GM23338 (cell line): ENCODE measurements around the gene BACE2.

Experiments used
- CREB1 ChIP-seq: fragments of 250-450 bp; sonication (Bioruptor Pico); IDR thresholded peaks from 2 replicates; pipeline ENCODE4 v1.5.0; 2020; ENCODE audit warnings: low read depth, mild to moderate bottlenecking, moderate library complexity
- EZH2 ChIP-seq: fragments of 200-600 bp; sonication (generic); IDR thresholded peaks from one replicate; pipeline ENCODE4 v1.8.0; 2017; ENCODE audit warnings: antibody characterized with exemption, mild to moderate bottlenecking, low read depth; ENCODE audit not compliant: unreplicated experiment
- JUNB ChIP-seq: IDR thresholded peaks from one replicate; pipeline ENCODE4 v1.6.1; 2016; ENCODE audit warnings: antibody characterized with exemption; ENCODE audit not compliant: unreplicated experiment
- POLR2AphosphoS5 ChIP-seq: IDR thresholded peaks from 2 replicates; pipeline ENCODE4 v1.6.1; 2016; ENCODE audit warnings: antibody characterized with exemption, low read depth
- TF ChIP-seq, protein P1 (sequence below), 2 experiments: fragments of 200-600 bp in 1 of 2; sonication (generic) in 1 of 2; conservative IDR thresholded peaks; 2 replicates each; pipeline versions ENCODE4 v1.5.1 to v1.6.1; 2016 to 2017; ENCODE audit warnings: antibody characterized with exemption in 2 of 2, low read depth in 2 of 2, mild to moderate bottlenecking in 2 of 2, moderate library complexity in 1 of 2
- TF ChIP-seq, protein P2 (sequence below): IDR thresholded peaks from one replicate; pipeline ENCODE4 v1.6.1; 2018; ENCODE audit warnings: antibody characterized with exemption; ENCODE audit not compliant: unreplicated experiment

DNA sequence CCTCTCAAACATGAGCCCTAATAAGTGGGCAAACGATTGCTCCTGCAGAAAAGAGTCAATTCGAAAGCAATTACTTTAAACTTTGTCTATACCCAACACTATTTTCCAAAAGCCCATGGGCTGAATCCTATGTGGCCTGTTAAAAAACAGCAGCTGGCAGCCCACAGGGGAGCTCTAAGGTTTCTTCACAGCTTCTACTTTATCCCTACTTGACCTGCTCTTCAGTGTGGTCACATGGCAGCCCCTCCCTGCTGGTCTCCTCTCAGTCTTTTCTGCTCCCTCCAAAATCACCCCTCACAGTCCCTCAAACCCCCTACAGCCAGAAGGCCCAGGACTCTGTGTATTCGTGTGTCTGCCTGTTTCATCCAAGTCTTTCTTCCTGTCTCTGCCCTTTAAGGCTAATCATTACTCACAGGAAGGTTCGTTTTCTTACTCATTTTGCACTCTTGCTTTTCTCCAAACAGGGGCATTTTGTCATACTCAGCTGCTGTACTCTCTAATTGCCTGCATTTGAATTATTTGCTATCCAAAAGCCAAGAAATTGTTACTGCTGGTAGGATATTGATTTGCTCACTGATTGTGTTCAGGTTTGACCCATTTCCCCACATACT lies 86.2 kb downstream of the BACE2 start:
- TF ChIP-seq EZH2 (no peak), CREB1 (no peak), JUNB (no peak), POLR2AphosphoS5 (no peak)
- TF ChIP-seq, protein P1, sequence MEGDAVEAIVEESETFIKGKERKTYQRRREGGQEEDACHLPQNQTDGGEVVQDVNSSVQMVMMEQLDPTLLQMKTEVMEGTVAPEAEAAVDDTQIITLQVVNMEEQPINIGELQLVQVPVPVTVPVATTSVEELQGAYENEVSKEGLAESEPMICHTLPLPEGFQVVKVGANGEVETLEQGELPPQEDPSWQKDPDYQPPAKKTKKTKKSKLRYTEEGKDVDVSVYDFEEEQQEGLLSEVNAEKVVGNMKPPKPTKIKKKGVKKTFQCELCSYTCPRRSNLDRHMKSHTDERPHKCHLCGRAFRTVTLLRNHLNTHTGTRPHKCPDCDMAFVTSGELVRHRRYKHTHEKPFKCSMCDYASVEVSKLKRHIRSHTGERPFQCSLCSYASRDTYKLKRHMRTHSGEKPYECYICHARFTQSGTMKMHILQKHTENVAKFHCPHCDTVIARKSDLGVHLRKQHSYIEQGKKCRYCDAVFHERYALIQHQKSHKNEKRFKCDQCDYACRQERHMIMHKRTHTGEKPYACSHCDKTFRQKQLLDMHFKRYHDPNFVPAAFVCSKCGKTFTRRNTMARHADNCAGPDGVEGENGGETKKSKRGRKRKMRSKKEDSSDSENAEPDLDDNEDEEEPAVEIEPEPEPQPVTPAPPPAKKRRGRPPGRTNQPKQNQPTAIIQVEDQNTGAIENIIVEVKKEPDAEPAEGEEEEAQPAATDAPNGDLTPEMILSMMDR (conservative IDR thresholded peaks at IDR 0.05; ENCODE audit: low read depth in 2 of 2), result no peak
- TF ChIP-seq, protein P2, sequence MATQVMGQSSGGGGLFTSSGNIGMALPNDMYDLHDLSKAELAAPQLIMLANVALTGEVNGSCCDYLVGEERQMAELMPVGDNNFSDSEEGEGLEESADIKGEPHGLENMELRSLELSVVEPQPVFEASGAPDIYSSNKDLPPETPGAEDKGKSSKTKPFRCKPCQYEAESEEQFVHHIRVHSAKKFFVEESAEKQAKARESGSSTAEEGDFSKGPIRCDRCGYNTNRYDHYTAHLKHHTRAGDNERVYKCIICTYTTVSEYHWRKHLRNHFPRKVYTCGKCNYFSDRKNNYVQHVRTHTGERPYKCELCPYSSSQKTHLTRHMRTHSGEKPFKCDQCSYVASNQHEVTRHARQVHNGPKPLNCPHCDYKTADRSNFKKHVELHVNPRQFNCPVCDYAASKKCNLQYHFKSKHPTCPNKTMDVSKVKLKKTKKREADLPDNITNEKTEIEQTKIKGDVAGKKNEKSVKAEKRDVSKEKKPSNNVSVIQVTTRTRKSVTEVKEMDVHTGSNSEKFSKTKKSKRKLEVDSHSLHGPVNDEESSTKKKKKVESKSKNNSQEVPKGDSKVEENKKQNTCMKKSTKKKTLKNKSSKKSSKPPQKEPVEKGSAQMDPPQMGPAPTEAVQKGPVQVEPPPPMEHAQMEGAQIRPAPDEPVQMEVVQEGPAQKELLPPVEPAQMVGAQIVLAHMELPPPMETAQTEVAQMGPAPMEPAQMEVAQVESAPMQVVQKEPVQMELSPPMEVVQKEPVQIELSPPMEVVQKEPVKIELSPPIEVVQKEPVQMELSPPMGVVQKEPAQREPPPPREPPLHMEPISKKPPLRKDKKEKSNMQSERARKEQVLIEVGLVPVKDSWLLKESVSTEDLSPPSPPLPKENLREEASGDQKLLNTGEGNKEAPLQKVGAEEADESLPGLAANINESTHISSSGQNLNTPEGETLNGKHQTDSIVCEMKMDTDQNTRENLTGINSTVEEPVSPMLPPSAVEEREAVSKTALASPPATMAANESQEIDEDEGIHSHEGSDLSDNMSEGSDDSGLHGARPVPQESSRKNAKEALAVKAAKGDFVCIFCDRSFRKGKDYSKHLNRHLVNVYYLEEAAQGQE, result no peak
